ENCODE data around the gene ATP6AP2.

DNA sequence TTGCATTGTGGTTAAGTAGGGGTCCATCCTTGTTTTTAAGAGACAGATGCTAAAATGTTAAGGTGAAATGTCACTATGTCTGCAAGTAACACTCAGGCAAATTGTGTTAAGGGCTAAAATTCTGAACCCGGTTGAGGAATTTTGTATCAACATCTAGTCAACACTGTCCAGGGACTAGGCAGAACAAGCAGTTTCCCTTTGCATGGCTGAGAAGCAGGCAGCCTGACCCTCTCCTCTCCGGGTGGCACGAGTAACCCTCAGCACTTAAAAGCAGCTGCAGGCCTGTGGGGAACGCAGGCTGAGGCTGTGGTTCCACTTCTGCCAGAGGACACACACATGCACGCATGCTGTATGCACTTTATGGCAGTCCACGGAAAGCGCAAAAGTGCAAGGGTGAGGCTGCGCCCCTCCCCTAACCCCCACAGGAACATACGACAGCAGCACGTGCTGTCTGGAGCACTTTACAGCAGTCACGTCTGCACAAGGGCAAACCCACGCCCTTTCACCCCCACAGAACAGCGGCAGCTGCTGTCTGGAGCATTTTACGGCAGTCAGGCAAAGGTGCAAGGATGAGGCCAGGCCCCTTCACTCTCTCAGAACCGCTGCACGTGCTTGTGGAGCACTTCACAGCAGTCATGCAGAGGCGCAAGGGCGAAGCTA is 41.8 kb downstream of the ATP6AP2 start:
- TF ChIP-seq CTCF (IDR thresholded peaks at IDR 0.05), result no peak
- TF ChIP-seq POLR2A (IDR thresholded peaks at IDR 0.05), result no peak

All from thyroid gland (tissue), 4 donors.